H1 (cell line): ENCODE measurements around the gene FAM174B. TPM values are rescaled to one million over a fixed set of nuclear protein-coding genes. Genes with fewer than 3 reads are reported as not detected.

Experiments
- MAFK ChIP-seq: IDR thresholded peaks from 2 replicates; pipeline ENCODE4 v1.6.1; 2012; ENCODE audit warnings: low read depth, mild to moderate bottlenecking, improper control_type of control experiment, low read length
- YY1 ChIP-seq: IDR thresholded peaks from 2 replicates; pipeline ENCODE4 v1.6.1; 2011; ENCODE audit warnings: low read depth, mild to moderate bottlenecking, low read length
- polyA plus RNA-seq, 7 experiments: library from polyadenylated mRNA; depleted of rRNA in 3 of 7; stranded (reverse) in 5 of 7; unstranded in 2 of 7; fragments of >200 nt in 5 of 7; fragments of 200-250 nt in 2 of 7; gene quantifications; 1 replicate in 5 of 7; 2 replicates in 1 of 7; 4 replicates in 1 of 7; pipeline versions ENCODE4 v1.2.1 to v1.2.3, GENCODE V29; 2011 to 2013; ENCODE audit warnings: missing spikeins in 2 of 7, mixed read lengths in 2 of 7
- total RNA-seq: library from RNA; stranded (reverse); fragmentation: NEBNext Ultra II Directional; extraction: Animal tissue kit (Norgen Biotek cat#: 25700); gene quantifications from 2 replicates; pipeline ENCODE4 v1.2.1, GENCODE V29; 2021

FAM174B gene
- total and polyA plus RNA-seq, 2 of the 8 experiments (the other 6 are each of a cell fraction or from before 2014, with no cell fraction given): 9.3 to 35.2 TPM

DNA sequence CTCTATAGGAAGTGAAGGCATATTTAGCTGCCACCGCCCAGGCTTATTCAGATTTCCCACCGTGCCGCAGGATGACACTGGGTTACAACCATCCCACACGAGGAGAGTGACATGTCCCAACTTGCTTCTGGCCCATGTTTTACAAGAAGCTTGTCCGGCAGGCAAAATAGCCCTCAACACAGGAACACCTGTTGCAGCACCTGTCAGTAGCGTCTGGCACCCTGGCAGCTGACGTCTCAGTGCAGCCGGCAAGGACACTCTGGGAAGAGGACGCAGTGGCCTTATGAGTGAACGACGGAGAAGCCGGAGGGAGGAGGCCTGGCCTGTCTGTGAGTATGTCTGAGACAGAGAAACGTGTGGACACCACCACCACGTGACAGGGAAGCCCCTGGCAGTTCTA lies 32.1 kb downstream of the FAM174B start (continued):
- no peak for TF ChIP-seq MAFK
- no peak for TF ChIP-seq YY1
- TF ChIP-seq, all 59 proteins: peak for 0
